Stimulated activated naive CD8-positive, alpha-beta T cell treated with anti-CD3 and anti-CD28 coated beads, Interleukin-15, Interleukin-2, amounts not matched to agents 100 U/mL and 50 U/mL, for 24 hours (primary cell): Measurements from ENCODE around the gene XIAP.

ENCODE experiments used
- ATAC-seq: fragments of 150-1000 bp; cut with Tn5 transposase; one replicate; pipeline ENCODE4 v1.10.0; 2021
- DNase-seq: peaks from one replicate; pipeline ENCODE4 v3.0.0; 2021

The XIAP gene

GRCh38 chrX:123960956-123961267, 101.1 kb downstream of the XIAP start:
- DNase-seq = peak; percentile 29
- ATAC-seq = no peak

DNA sequence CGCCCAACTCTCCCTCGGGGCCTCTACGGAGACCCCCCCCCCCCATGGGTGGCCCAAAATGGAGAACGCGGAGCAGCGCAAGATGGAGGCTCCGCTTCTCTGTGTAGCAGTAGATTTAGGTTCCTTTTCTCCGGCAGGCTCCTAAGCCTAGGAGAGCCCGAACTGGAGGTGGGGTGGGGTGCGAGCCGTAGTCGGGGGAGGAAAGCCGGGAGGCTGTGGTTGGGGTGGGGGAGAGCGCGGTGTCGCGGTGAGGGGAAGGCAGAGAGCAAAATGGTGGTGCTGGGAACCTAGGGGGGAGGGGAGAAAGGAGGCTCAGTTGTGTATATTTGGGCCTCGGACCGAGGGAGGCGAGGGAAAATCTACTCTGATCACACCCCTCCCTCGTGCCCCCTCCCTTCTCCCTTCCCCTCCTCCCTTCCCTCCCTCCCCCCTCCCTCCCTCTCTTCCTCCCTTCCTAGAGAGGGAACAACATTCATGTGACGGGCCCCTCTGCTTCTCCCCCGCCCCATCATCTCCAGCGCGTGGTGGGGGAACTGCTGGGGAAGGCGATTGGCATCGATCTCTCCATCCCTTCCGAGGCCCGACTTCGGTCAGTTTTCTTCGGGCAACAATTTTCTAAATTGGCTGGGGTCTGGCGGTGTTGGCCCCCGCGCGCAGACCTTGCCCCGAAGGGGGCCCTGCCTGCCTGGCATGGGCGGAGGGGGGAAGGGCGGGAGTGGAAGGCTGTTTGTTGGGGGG, 101.6 kb downstream of the XIAP start, which contains the start of gene STAG2:
TSS of gene STAG2 (plus strand) at position 439 of the 738 bp plus-strand sequence. CDS start 60,922 bp downstream, outside the sequence.
- DNase-seq = peak; percentile 73
- ATAC-seq = peak; percentile 16

DNA sequence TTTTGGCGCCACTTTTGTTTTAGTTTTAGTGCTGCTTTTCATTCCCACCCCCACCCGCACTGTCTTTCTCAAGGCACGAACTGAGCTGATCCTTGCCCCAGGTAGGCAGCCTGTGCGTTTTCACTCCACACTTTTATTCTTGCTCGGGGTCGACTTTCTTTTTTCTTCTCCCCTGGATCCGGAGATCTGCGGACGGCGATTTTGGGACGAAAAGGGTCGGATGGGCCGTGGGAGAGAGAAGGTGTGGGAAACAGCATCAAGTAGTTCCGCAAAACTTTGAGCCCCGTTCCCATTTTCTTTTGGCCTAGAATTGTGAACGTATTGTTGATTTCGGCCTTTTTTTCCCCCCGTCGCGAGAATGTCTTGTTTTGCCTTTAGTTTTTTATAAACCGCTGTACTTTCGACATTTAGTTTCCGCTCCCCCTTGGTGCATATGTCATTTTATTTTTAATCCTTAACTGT, 102.2 kb downstream of the XIAP start:
- no peak for ATAC-seq
- DNase-seq = no peak

DNA sequence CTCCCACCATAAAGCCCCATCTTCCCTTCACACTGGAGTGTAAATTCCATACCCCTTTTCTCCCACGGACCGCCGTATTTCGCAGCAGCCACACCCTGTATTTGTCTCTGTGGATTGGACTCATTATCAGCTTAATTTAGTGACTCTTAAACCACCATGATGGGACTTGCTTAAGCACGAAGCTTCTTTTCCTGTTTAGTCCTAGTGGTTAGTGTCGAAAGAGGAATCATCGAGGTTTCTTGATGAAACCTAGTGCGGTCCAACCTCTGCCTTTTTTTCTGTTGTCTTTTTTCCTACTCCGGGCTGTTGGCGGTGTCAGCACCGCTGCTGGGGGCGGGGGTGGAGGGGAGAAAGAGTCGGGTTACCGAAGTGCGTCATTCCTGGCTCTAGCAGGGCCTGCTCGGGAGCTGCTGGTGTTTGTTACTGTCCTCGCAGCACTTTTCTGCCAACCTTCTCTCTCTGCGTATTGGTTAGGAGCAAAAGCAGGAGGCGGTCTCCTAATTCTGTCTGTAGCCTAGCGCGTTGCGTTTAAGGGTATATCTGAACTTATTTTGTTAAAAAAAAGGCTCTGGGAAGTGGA, 103.0 kb downstream of the XIAP start:
- ATAC-seq (peak; percentile 83), DNase-seq (peak; percentile 82)
